M059J (cell line): ENCODE measurements around the gene ENTPD3. TPM values are rescaled to one million over a fixed set of nuclear protein-coding genes. Genes with fewer than 3 reads are reported as not detected.

ENCODE experiments used
- DNase-seq: peaks from one replicate; pipeline ENCODE4 v3.0.0-alpha.2; 2012; ENCODE audit warnings: low read depth
- total RNA-seq: library from RNA; depleted of rRNA; stranded (reverse); fragments of >200 nt; shearing (Covaris generic); gene quantifications from 2 replicates; pipeline ENCODE4 v1.2.3, GENCODE V29; 2014; rRNA removed

Gene ENTPD3, protein sequence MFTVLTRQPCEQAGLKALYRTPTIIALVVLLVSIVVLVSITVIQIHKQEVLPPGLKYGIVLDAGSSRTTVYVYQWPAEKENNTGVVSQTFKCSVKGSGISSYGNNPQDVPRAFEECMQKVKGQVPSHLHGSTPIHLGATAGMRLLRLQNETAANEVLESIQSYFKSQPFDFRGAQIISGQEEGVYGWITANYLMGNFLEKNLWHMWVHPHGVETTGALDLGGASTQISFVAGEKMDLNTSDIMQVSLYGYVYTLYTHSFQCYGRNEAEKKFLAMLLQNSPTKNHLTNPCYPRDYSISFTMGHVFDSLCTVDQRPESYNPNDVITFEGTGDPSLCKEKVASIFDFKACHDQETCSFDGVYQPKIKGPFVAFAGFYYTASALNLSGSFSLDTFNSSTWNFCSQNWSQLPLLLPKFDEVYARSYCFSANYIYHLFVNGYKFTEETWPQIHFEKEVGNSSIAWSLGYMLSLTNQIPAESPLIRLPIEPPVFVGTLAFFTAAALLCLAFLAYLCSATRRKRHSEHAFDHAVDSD
- not detected in 2 replicates for total RNA-seq

GRCh38 chr3:40387001-40387894 lies at the start of gene ENTPD3:
Gene ENTPD3, plus strand, starts transcription at chr3:40387184. Its CDS starts 874 bp downstream, at chr3:40388058.
- DNase-seq, result no peak

GRCh38 chr3:40339871-40340270 lies 47.1 kb upstream of the ENTPD3 start:
- no peak for DNase-seq

- DNase-seq, result no peak
Observed at GRCh38 chr3:40340541-40341170, 46.3 kb upstream of the ENTPD3 start.

DNA sequence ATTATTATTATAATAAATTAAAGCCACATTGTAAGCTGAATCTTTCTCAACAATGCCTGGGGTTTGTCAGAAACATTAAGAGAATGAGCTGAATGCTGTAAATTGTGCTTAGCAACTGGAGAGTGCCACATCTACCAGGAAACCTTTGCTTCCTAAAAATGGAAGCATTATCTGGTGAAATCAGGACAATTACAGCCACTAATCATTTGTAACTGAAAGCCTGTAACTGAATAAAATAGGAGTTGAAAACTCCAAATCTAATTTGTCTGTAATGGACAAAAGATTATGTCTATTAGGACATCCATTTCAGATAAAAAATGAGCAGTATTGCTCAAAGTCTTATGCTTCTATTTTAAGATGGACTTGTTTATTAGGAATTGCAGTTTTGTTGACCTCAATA lies 45.3 kb upstream of the ENTPD3 start:
- DNase-seq, result no peak

DNA sequence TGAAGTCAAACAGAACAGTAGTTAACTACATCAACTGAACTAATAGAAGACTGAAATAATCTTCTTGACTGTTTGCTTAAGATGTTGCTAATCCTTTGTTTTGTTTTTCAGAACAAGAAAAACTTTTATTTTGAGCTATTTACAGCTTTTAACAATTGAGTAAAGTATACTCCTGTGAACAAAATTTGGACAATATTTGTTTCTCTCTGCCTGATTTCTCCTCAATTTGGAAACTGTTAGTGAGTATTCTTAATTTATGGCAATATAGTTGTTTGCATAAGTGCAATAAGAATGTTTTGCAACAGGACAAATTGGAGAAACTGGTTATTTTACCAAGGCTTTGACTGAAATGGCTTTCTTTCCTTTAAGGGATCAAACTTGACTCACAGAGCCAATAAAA lies 36.5 kb upstream of the ENTPD3 start:
- no peak for DNase-seq

GRCh38 chr3:40355410-40355809 lies 31.6 kb upstream of the ENTPD3 start:
- no peak for DNase-seq

GRCh38 chr3:40358454-40358853 lies 28.5 kb upstream of the ENTPD3 start:
- no peak for DNase-seq

DNA sequence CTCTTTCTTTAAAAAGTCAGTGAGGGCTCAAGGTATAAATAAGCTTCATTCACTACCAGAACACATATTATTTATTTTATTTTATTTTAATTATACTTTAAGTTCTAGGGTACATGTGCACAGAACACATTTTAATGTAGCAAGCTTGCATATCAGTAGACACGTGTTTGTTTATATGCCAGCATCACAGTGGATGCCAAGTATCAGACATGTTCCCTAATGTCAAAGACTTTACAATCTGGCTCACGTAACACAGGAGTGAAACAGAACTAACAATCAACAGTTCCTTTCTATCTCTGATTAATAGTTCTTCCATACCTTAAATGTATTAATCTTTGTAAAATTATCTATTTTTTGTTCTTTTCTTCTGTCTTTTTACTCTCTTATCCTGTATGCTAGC lies 23.3 kb upstream of the ENTPD3 start:
- no peak for DNase-seq

DNA sequence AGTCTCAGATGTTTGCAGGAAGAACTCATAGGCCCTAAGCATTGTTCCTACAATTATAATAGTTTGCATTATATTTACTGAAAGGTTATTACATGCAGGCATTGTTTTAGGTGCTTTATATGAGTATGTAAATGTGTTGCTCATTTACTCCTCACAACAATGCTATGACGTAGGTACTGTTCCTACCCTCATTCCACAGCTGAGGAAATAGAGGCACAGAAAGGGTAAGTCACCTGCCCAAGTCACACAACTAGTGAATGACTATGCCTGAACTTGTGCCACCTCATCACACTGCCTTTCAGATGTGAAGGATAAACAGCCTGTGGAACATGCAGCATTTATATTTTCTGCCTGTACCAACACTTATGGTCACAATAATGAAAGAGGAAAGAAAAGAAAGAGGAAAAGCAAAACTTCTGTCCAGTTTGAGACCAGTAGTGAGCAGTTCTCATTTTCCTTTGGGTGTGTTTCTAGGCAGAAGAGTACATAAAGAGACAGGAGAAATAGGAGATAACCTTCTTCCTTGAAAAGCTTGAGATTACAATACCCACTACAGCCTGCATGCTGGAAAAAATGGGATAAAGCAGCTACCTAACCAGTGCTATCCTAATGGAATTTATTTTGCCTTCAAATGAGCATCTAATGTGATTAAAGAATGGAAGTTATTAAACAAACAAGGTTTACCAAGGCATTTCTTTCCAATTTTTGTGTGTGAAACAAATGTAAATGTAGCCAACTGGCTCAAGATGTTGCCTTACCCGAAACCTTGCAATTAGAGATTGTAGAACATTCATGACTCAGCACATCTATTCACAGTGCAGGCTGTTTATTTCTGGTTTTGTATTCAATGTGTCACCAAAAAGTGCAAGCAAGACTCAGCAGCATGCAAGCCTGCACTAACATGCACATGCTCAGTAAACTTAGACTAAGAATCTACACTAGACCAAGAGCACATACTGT lies 20.5 kb upstream of the ENTPD3 start:
- DNase-seq, result no peak

DNA sequence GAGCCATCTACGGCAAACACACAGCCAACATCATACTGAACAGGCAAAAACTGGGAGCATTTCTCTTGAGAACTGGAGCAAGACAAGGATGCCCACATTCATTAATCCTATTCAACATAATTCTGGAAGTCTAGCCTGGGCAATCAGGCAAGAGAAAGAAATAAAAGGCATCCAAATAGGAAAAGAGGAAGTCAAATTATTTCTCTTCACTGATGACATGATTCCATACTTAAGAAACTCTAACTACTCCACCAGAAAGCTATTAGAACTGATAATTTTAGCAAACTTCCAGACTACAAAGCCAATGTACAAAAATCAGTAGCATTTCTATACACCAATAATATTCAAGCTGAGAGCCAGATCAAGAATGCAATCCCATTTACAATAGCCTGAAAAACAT lies 17.3 kb upstream of the ENTPD3 start:
- no peak for DNase-seq

GRCh38 chr3:40377822-40378221 lies 9.2 kb upstream of the ENTPD3 start:
- no peak for DNase-seq

DNA sequence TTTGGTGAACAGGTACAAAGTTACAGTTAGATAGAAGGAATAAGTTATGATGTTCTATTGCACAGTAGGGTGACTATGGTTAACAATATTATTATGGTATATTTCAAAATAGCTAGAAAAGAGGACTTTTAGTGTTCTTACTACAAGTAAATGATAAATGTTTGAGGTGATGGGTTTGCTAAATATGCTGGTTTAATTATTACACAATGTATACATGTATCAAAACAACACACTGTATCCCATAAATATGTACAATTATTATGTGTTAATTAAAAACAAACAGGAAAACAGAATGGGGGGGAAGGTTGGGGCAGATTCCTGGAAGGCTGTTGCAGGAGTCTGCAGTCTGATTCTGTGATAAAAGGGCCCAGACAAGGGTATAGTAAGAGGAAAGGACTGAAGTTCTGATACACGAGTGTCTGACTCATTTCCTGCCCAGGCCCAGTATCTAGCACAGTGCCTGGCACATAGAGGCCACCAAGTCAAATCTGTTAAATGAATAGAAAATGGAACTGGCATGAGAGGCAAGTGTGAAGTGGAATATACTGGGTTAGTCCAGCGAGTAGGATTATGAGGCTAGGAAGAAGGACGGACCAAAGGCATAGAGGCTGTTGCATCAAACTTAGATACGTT lies 7.2 kb upstream of the ENTPD3 start:
- DNase-seq, result peak; percentile 4

GRCh38 chr3:40381904-40382616 lies 4.9 kb upstream of the ENTPD3 start:
- DNase-seq, result no peak

DNA sequence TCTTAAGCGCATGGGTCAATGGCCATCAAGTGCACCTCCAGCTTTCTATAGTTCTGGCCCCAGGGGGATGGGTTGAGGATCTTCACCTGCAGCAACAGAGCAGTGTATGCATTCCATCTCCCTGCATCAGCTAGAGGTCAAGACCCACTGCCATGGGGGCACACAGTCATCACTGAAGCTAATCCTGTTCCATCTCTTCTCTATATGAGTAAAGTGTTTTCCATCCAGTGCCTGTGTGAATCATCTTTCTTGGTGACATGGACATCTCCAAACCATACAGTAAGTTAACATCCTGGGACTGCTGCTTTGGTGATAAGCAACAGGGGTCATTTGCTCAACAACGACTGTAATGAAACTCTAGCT lies 4.4 kb upstream of the ENTPD3 start:
- DNase-seq, result peak; percentile 65

DNA sequence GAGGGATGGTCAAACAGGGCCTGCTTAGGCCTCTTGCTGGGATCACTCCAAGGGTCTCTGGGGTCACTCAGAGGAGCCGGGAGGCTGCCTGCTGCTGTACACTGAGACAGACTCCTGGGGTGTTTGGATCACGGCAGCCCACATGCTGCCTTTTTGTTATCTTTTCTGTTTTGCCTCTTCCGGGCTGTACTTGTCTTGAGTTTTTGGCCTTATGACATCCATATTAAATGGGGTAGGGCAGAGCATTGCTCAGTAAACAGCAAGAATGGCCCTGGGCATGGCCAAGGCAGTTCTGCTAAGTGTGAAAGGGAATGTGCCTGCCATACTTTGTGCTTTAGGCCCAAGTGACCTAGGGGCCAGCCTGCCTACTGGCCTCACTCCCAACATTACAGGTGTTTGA lies 771 bp upstream of the ENTPD3 start:
- DNase-seq, result no peak

GRCh38 chr3:40387895-40388254 lies 891 bp downstream of the ENTPD3 start:
- no peak for DNase-seq

DNA sequence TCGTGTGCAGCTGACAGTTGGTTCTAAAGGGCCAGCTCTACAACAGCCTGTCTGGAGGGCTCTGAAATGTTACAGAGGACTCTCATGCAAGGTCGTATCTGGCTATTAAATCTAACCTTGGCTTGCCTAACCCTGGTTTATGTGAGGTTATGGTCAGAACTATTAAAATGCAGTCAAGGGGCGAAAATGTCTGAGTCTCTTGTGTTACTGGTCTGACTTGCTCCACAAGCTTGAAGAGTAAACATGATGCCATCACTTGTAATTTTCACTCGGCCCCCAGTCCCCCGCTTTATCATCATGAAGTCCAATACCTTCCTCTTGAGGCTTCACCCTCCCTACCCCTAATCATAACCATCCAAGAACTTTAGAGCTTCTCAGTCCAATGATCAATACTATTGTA lies 9.4 kb downstream of the ENTPD3 start:
- no peak for DNase-seq

DNA sequence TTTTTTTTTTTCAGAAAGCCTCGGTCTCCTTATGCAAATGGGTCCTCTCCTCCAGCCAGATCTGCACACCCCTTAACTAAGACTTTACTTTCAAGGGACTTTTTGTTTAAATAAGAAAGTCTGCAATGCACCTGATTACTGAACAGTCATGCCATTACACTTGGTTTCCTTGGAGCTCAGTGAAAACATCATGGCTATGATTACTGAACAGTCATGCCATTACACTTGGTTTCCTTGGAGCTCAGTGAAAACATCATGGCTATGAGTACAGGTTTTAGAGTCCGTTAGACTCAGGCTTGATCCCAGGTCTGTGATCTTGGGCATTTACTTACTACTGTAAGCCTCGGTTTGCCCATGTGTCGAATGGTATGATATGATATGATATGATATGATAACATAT lies 10.1 kb downstream of the ENTPD3 start:
- DNase-seq, result no peak

GRCh38 chr3:40397912-40398311 lies 10.9 kb downstream of the ENTPD3 start:
- DNase-seq, result no peak

- DNase-seq, result no peak
Observed at GRCh38 chr3:40398346-40398745, 11.4 kb downstream of the ENTPD3 start.
